ENCODE measurements around the gene LRRC47. TPM values are rescaled to one million over a fixed set of nuclear protein-coding genes. Genes with fewer than 3 reads are reported as not detected.
"Not testable (repeated sequence)": the region's sequence is repeated elsewhere in the genome, so short reads cannot be mapped to it uniquely, and the experiment has no call there.

The LRRC47 gene
- total RNA-seq, 1 donor from 2014 or later, result 57.9 TPM

DNA sequence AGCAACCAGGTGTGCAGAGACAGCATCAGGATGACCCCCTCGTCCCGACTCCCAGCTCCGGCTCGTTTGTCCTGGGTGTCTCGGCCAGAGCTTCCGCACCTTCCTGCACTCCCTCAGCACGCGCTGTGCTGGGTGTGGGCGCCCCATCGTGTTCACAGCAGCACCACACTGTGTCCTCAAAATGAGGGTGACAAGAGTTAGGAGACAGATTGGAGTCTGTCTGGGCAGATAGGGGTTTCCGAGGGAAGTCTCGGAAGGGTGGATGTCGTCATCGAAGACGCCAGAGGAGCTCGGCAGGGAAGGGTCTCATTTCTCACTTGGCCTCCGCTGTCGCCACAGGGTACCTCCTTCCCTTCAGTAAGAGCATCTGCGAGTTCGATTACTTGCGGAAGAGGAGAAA lies 39.9 kb downstream of the LRRC47 start:
- no peaks in the 10 kb centered on the region for H3K36me3 Mint-ChIP-seq (ENCODE audit: low read depth)
- TF ChIP-seq CTCF (conservative IDR thresholded peaks at IDR 0.05), result no peak
- no peaks in the 10 kb centered on the region for H3K4me1 Mint-ChIP-seq
- no peak for DNase-seq (ENCODE audit: low read depth, low spot score)
- H3K27me3 Mint-ChIP-seq (ENCODE audit: low read depth), result peaks cover 27% of the 10 kb centered on the region
- no peak overlapping the region for H3K4me3 Mint-ChIP-seq
- no peaks in the 10 kb centered on the region for H3K9me3 Mint-ChIP-seq
- peak overlapping the region; percentile 81 for H3K27ac Mint-ChIP-seq (ENCODE audit: unreplicated experiment)

DNA sequence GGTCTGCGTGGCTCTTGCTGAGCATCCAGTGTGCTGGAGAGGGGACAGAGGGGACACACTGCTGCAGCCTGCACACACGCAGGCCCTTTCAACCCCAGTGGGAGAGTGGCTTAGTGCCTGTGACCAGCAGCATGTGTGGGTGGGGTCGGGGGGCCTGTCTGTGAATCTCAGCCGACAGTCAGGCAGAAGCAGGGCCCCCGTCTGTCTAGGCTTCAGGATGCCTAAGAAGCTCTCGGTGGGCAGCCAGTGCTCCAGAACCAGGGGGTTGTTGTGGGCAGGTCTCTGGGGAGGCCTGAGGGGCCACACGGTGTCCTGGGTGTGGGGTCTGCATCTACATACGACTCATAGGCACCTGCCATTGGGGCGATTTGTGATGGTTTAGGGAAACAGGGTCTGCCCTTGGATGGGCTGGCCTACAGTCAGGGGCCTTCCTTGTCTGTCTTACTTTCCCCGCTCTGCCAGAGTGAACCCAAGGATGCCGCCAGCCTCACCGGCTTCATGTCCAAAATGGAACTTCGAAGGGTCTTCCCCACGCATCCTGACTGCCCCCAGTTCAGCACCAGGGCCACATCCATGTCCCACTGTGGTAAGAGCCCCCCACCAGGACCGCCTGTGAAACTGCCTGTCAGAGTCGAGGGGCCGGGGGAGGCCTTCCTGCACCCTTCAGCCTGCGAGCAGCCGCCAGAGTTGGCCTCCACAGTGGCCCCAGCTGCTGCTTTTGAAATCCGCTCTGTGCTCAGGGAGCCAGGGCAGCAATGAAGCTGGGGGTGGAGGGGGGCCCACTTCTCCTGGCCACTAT lies 42.4 kb downstream of the LRRC47 start:
- Mint-ChIP-seq H3K36me3 (ENCODE audit: low read depth) (no peaks in the 10 kb centered on the region), H3K4me1 (no peaks in the 10 kb centered on the region), H3K27ac (ENCODE audit: unreplicated experiment) (no peak overlapping the region), H3K4me3 (no peak overlapping the region), H3K27me3 (ENCODE audit: low read depth) (peaks cover 29% of the 10 kb centered on the region), H3K9me3 (no peaks in the 10 kb centered on the region)
- no peak for DNase-seq (ENCODE audit: low read depth, low spot score)
- no peak for TF ChIP-seq CTCF (conservative IDR thresholded peaks at IDR 0.05)

DNA sequence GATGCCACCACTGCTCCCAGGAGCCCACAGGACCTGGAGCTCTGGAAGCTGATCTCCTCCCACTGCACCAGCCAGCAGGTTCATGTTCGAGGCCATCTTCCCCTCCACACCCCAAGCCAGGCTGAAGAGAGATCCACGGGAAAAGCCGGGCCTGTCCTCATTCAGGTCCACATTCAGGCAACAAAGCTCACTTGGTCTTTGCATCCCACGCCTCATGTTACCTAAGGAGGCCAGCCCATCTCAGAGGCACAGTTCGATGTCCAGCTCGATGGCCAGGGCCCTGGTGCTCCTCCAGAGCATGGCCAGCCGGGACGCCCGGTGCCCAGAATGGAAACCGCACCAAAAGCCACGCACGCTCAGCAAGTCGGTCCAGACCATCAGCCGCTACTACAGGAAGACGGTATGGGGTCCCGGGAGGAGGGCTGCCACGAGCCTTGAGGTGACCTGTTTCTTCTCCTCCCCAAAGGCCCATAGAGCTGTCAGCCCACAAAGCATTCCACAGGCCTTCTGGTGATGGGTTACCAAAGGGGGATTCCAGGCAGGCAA lies 43.8 kb downstream of the LRRC47 start, which contains the start of gene CCDC27:
TSS of gene CCDC27 (plus strand) at position 51 of the 546 bp plus-strand sequence. CDS start at position 83, 32 bp downstream.
- H3K9me3 Mint-ChIP-seq, result no peaks in the 10 kb centered on the region
- H3K4me1 Mint-ChIP-seq, result no peaks in the 10 kb centered on the region
- H3K27ac Mint-ChIP-seq (ENCODE audit: unreplicated experiment), result no peak within 1 kb of the TSS
- no peak for DNase-seq (ENCODE audit: low read depth, low spot score)
- TF ChIP-seq CTCF (conservative IDR thresholded peaks at IDR 0.05), result no peak
- H3K36me3 Mint-ChIP-seq (ENCODE audit: low read depth), result no peaks in the 10 kb centered on the region
- peaks cover 35% of the 10 kb centered on the region for H3K27me3 Mint-ChIP-seq (ENCODE audit: low read depth)
- no peak within 1 kb of the TSS for H3K4me3 Mint-ChIP-seq

DNA sequence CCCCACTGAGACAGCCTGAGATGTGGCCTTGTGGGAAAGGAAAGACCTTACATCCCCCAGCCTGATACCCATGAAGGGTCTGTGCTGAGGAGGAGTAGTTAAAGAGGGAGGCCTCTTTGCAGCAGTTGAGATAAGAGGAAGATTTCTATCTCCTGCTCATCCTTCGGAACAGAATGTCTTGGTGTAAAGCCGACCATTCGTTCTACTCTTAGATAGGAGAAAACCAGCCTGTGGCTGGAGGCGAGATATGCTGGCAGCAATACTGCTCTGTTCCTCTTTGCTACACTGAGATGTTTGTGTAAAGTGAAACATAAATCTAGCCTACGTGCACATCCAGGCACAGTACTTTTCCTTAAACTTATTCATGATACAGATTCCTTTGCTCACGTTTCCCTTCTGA lies 45.6 kb downstream of the LRRC47 start:
- no peak for DNase-seq (ENCODE audit: low read depth, low spot score)
- Mint-ChIP-seq H3K4me1 (peaks cover 9% of the 10 kb centered on the region), H3K36me3 (ENCODE audit: low read depth) (no peaks in the 10 kb centered on the region), H3K27ac (ENCODE audit: unreplicated experiment) (no peak overlapping the region), H3K9me3 (no peaks in the 10 kb centered on the region), H3K27me3 (ENCODE audit: low read depth) (peaks cover 31% of the 10 kb centered on the region), H3K4me3 (no peak overlapping the region)
- no peak for TF ChIP-seq CTCF (conservative IDR thresholded peaks at IDR 0.05)

DNA sequence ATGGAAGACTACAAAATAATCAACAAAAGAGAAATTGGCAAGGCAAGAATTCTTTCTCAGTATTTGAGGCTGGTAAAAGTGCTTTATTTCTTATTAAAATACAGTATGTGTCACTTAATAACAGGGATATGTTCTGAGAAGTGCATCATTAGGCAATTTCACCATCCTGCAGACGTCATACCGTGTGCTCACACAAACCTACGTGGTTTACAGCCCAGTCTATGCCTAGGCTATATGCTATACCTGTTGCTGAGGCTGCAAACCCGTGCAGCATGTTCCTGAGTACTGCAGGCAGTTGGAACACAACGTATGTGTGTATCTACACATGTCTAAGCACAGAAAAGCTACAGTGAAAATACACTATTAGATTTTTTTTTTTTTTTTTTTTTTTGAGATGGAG lies 46.8 kb downstream of the LRRC47 start:
- peaks cover 17% of the 10 kb centered on the region for H3K4me1 Mint-ChIP-seq
- no peaks in the 10 kb centered on the region for H3K36me3 Mint-ChIP-seq (ENCODE audit: low read depth)
- H3K27ac Mint-ChIP-seq (ENCODE audit: unreplicated experiment), result no peak overlapping the region
- no peak for TF ChIP-seq CTCF (conservative IDR thresholded peaks at IDR 0.05)
- H3K9me3 Mint-ChIP-seq, result no peaks in the 10 kb centered on the region
- H3K27me3 Mint-ChIP-seq (ENCODE audit: low read depth), result peaks cover 31% of the 10 kb centered on the region
- no peak overlapping the region for H3K4me3 Mint-ChIP-seq
- DNase-seq (ENCODE audit: low read depth, low spot score), result no peak

DNA sequence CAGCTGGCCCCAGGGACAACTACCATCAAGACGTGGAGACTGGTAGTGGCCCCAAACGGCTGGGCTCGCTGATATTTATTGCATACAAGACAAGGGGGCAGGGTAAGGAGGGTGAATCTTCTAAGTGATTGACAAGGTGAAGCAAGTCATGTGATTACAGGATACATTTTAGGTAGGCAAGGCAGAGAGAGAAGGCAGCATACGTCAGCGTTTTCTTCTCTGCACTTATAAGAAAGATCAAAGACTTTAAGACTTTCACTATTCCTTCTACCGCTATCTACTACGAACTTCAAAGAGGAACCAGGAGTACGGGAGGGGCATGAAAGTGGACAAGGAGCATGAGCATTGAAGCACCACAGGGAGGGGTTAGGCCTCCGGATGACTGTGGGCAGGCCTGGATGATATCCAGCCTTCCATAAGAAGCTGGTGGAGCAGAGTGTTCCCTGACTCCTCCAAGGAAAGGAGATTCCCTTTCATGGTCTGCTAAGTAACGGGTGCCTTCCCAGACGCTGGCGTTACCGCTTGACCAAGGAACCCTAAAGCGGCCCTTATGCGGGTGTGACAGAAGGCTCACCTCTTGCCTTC lies 47.9 kb downstream of the LRRC47 start:
- H3K9me3 Mint-ChIP-seq; DNase-seq (ENCODE audit: low read depth, low spot score); H3K36me3 Mint-ChIP-seq (ENCODE audit: low read depth); H3K27ac Mint-ChIP-seq (ENCODE audit: unreplicated experiment): not testable (repeated sequence)
- Mint-ChIP-seq H3K4me3 (peak overlapping the region; percentile 76), H3K4me1 (peaks cover 18% of the 10 kb centered on the region), H3K27me3 (ENCODE audit: low read depth) (peaks cover 31% of the 10 kb centered on the region)

Data from neural crest cell (in vitro differentiated cells).